RWPE1 (cell line): ENCODE results near the gene DIDO1.

Experiments used
- CTCF ChIA-PET: fragments of 350-600 bp; sonication (Branson Sonifier 250); formaldehyde crosslinking; extraction: SDS; loops from one replicate; lab custom pipeline; 2021; lab: Yijun Ruan, JAX
- POLR2A ChIA-PET: fragments of 400-600 bp; formaldehyde crosslinking; extraction: SDS; loops from one replicate; lab custom pipeline; 2020; ENCODE audit warnings: antibody characterized with exemption; ENCODE audit not compliant: low non-redundant PET; lab: Yijun Ruan, JAX
- DNase-seq: peaks from one replicate; pipeline ENCODE4 v3.0.0; 2012; ENCODE audit warnings: low spot score
- H3K27ac ChIP-seq: fragments of 450-650 bp; 2 replicates; pipeline ENCODE4 v1.5.1; 2017
- CTCF ChIP-seq: fragments of 450-650 bp; conservative IDR thresholded peaks from 2 replicates; pipeline ENCODE4 v1.5.1; 2017; ENCODE audit warnings: low read depth, mild to moderate bottlenecking

Gene DIDO1

GRCh38 chr20:62970307-62971210 is 44.3 kb upstream of the DIDO1 start:
- no peak for TF ChIP-seq CTCF
- ChIA-PET CTCF (interaction anchor here (0.6 to 2.5 kb wide), 9 partner anchors 8 to 384 kb away, joined by 3 to 19 read pairs (median 4); no protein-coding TSS in a partner anchor), POLR2A (no interaction called here)
- H3K27ac ChIP-seq = no peak overlapping the region
- DNase-seq = no peak

GRCh38 chr20:62969939-62970306 is 43.6 kb upstream of the DIDO1 start:
- CTCF ChIA-PET = interaction anchor here (0.6 to 2.5 kb wide), 5 partner anchors 11 to 85 kb away, joined by 3 to 19 read pairs (median 4); no protein-coding TSS in a partner anchor
- DNase-seq = no peak
- no peak for TF ChIP-seq CTCF
- POLR2A ChIA-PET = no interaction called here
- H3K27ac ChIP-seq = no peak overlapping the region

GRCh38 chr20:62969179-62969760 is 43.0 kb upstream of the DIDO1 start:
- DNase-seq = no peak
- ChIA-PET CTCF (interaction anchor here (0.6 to 2.5 kb wide), 2 partner anchors 40 to 340 kb away, joined by 4 to 19 read pairs; no protein-coding TSS in a partner anchor), POLR2A (no interaction called here)
- H3K27ac ChIP-seq = no peak overlapping the region
- TF ChIP-seq CTCF = no peak

GRCh38 chr20:62968378-62969178 is 42.3 kb upstream of the DIDO1 start:
- no peak for DNase-seq
- ChIA-PET CTCF (interaction anchor here (0.6 kb wide), 2 partner anchors 323 to 340 kb away, joined by 3 to 4 read pairs; no protein-coding TSS in a partner anchor), POLR2A (no interaction called here)
- H3K27ac ChIP-seq = no peak overlapping the region
- no peak for TF ChIP-seq CTCF

- CTCF ChIA-PET = no interaction called here
- POLR2A ChIA-PET = no interaction called here
- no peak for TF ChIP-seq CTCF
- DNase-seq = no peak
- no peak overlapping the region for H3K27ac ChIP-seq
These were observed 41.5 kb upstream of the DIDO1 start for GRCh38 chr20:62967628-62968351.

GRCh38 chr20:62967149-62967501 is 40.8 kb upstream of the DIDO1 start:
- no peak for DNase-seq
- H3K27ac ChIP-seq = no peak overlapping the region
- ChIA-PET POLR2A (no interaction called here), CTCF (no interaction called here)
- TF ChIP-seq CTCF = no peak
